Heart right ventricle (tissue), 16 donors: ENCODE results near the gene NCDN. TPM values are rescaled to one million over a fixed set of nuclear protein-coding genes. Genes with fewer than 3 reads are reported as not detected.

Experiments used
- ATAC-seq, 8 donors: fragments of 200-7000 bp; cut with Tn5 transposase; one replicate each; pipeline ENCODE4 v1.9.1; 2020; ENCODE audit warnings: mild to moderate bottlenecking in 8 of 8, moderate library complexity in 8 of 8, moderate number of reproducible peaks in 1 of 8
- DNase-seq, 2 donors: peaks; one replicate each; pipeline ENCODE4 v3.0.0-alpha.2; 2020
- H3K27ac ChIP-seq, 10 donors: fragments of 200-600 bp; sonication (generic) in 2 of 10; one replicate each; pipeline versions ENCODE4 v1.5.0 to v1.8.0; 2020 to 2022; ENCODE audit warnings: mild to moderate bottlenecking in 3 of 10
- H3K27me3 ChIP-seq, 7 donors: fragments of 200-600 bp; one replicate each; pipeline ENCODE4 v1.8.0; 2021 to 2022; ENCODE audit warnings: mild to moderate bottlenecking in 2 of 7
- H3K36me3 ChIP-seq, 9 donors: fragments of 200-600 bp; sonication (generic) in 1 of 9; one replicate each; pipeline versions ENCODE4 v1.5.0 to v1.8.0; 2020 to 2022; ENCODE audit warnings: mild to moderate bottlenecking in 2 of 9
- H3K4me1 ChIP-seq, 9 donors: fragments of 200-600 bp; sonication (generic) in 1 of 9; one replicate each; pipeline versions ENCODE4 v1.5.0 to v1.8.0; 2020 to 2022; ENCODE audit warnings: mild to moderate bottlenecking in 4 of 9
- H3K4me3 ChIP-seq, 10 donors: fragments of 200-600 bp; sonication (generic) in 2 of 10; one replicate each; pipeline versions ENCODE4 v1.5.0 to v1.8.0; 2020 to 2022; ENCODE audit warnings: mild to moderate bottlenecking in 7 of 10, moderate library complexity in 2 of 10
- H3K9me3 ChIP-seq, 11 donors: fragments of 200-600 bp in 10 of 11; sonication (generic) in 2 of 11; one replicate each; pipeline versions ENCODE4 v1.5.0 to v1.8.0; 2013 to 2022; ENCODE audit warnings: mild to moderate bottlenecking in 2 of 11, control low read depth in 1 of 11, moderate library complexity in 1 of 11
- CTCF ChIP-seq, 9 donors: fragments of 200-600 bp; sonication (generic) in 2 of 9; IDR thresholded peaks; one replicate each; pipeline versions ENCODE4 v1.5.0 to v1.8.0; 2021 to 2022; ENCODE audit warnings: antibody characterized with exemption in 9 of 9, mild to moderate bottlenecking in 5 of 9, moderate library complexity in 1 of 9
- WGBS, 2 donors: extraction: QIAGEN DNeasy Blood & Tissue Kit; methylation state at CpG; one replicate each; pipeline ENCODE4 v1.1.7; 2013; ENCODE audit warnings: inconsistent platforms in 1 of 2; 5-methylcytosine and 5-hydroxymethylcytosine counted together
- intact Hi-C, 10 donors: fragments of 100-400 bp; cut with DNase I; formaldehyde crosslinking; loops; one replicate each; pipeline versions ENCODE4 v1.11.1 to v1.14.2; 2022
- polyA plus RNA-seq, 2 donors: library from polyadenylated mRNA; stranded (reverse); fragments of 200-250 nt; gene quantifications; one replicate each; pipeline ENCODE4 v1.2.3, GENCODE V29; 2013
- total RNA-seq, 10 donors: library from RNA; stranded (reverse); fragmentation: NEBNext Ultra II Directional in 3 of 10; extraction: Animal tissue kit (Norgen Biotek cat#: 25700) in 3 of 10; gene quantifications; one replicate each; pipeline versions ENCODE4 v1.2.1 to v1.2.4, GENCODE V29; 2021 to 2023
- donor health status: Arrhythmogenic right ventricular cardiomyopathy.
- donor health status: ischemic (EF 13 %, LVEDD 7.1; RV severe dilation, severe dysfunction).
- donor health status: healthy with polysubstance abuse.
- donor health status: DM: no; HTN: yes; CAD: no.
- donor health status: DM: no; HTN: no; CAD: no.
- donor health status: ischemic (EF 25% LVEDD 6.9; RV normal size, moderate dysfunction).
- donor health status: ischemic (EF 25% LVEDD 5.7; RV mildly dilated, moderate dysfunction).
- donor health status: healthy.
- donor health status: DM: yes; HTN: yes; CAD: no.
- donor health status: Ischemic cardiomyopathy.
- donor health status: ischemic (EF 35%, LVEDD 5.7; RV mildly dilated, moderate dysfunction).
- donor health status: nonischemic (EF 11% LVEDD 7.7; RV severe dilation, severe dysfunction).
- donor health status: DM: yes; HTN: yes; CAD: no.
- donor health status: PGD.
- donor health status: ischemic (EF 29% LVEDD 5.4; RV normal size, mild dysfunction).
- donor health status: nonischemic (EF 23%, LVEDD 6.1; RV moderate dilation, normal function).

The NCDN gene
- total and polyA plus RNA-seq, 12 donors: 15.3 to 51.7 (median 33.2) TPM

GRCh38 chr1:35605867-35606182, 48.2 kb downstream of the NCDN start:
- Histone ChIP-seq H3K9me3 (no peaks in the 10 kb centered on the region), H3K4me1 (no peaks in the 10 kb centered on the region), H3K4me3 (no peak overlapping the region), H3K27me3 (no peaks in the 10 kb centered on the region), H3K27ac (no peak overlapping the region), H3K36me3 (peaks cover 0 to 99% (median 60%) of the 10 kb centered on the region in 9 donors)
- no peak for TF ChIP-seq CTCF (IDR thresholded peaks at IDR 0.05)
- DNase-seq (no peak), ATAC-seq (no peak)
- 87% methylated on average over 4 of the region's 4 CpGs for WGBS, 2 donors
- intact Hi-C loops: no loop called here

- Histone ChIP-seq H3K27me3 (no peaks in the 10 kb centered on the region), H3K4me1 (peaks cover 0 to 9% (median 0%) of the 10 kb centered on the region in 9 donors), H3K36me3 (peaks cover 0 to 95% (median 28%) of the 10 kb centered on the region in 9 donors), H3K9me3 (no peaks in the 10 kb centered on the region), H3K27ac (no peak overlapping the region), H3K4me3 (no peak overlapping the region)
- no peak for DNase-seq
- ATAC-seq: no peak
- intact Hi-C loops: no loop called here
- 95 to 96% methylated on average over 7 of the region's 7 CpGs for WGBS, 2 donors
- no peak for TF ChIP-seq CTCF (IDR thresholded peaks at IDR 0.05)
These were observed 54.1 kb downstream of the NCDN start for GRCh38 chr1:35611655-35612054.

GRCh38 chr1:35615440-35615839, 57.8 kb downstream of the NCDN start:
- no peak for DNase-seq
- intact Hi-C loops: no loop called here
- ATAC-seq: no peak
- WGBS, 2 donors: 71 to 78% methylated on average over 8 of the region's 8 CpGs
- TF ChIP-seq CTCF (IDR thresholded peaks at IDR 0.05): no peak
- H3K27ac ChIP-seq: no peak overlapping the region
- H3K4me3 ChIP-seq: no peak overlapping the region
- H3K36me3 ChIP-seq: peaks cover 0 to 93% (median 7%) of the 10 kb centered on the region in 9 donors
- no peaks in the 10 kb centered on the region for H3K9me3 ChIP-seq
- H3K4me1 ChIP-seq: peaks cover 0 to 9% (median 0%) of the 10 kb centered on the region in 9 donors
- no peaks in the 10 kb centered on the region for H3K27me3 ChIP-seq

Other genes starting within 250 kb of the NCDN start
- gene KIAA0319L, start 396 bp upstream of the NCDN start, total RNA-seq: 10 to 100 TPM; 57.9 to 84.3 (median 78.3) TPM
- gene KIAA0319L, start 396 bp upstream of the NCDN start, polyA plus RNA-seq: 10 to 100 TPM; 26.0 to 28.0 TPM
- under 1 TPM in 7 of 10 donors, not detected in 3; 0.18 to 0.56 (median 0.40) TPM for gene TFAP2E, start 15.5 kb downstream of the NCDN start, total RNA-seq
- gene TFAP2E, start 15.5 kb downstream of the NCDN start, polyA plus RNA-seq: 1 to 10 TPM in 1 of 2 donors, under 1 TPM in 1; 0.22 to 1.4 TPM
- 10 to 100 TPM; 34.1 to 55.0 (median 39.1) TPM for gene PSMB2, start 83.7 kb downstream of the NCDN start, total RNA-seq
- gene PSMB2, start 83.7 kb downstream of the NCDN start, polyA plus RNA-seq: 10 to 100 TPM; 34.2 to 44.1 TPM
- 10 to 100 TPM in 4 of 10 donors, 1 to 10 TPM in 6; 7.2 to 13.3 (median 9.7) TPM for gene C1orf216, start 161.1 kb downstream of the NCDN start, total RNA-seq
- 1 to 10 TPM; 4.6 to 9.1 TPM for gene C1orf216, start 161.1 kb downstream of the NCDN start, polyA plus RNA-seq
- gene CLSPN, start 212.2 kb downstream of the NCDN start, total RNA-seq: 1 to 10 TPM in 2 of 10 donors, under 1 TPM in 8; 0.26 to 2.8 (median 0.43) TPM
- under 1 TPM; 0.06 to 0.29 TPM for gene CLSPN, start 212.2 kb downstream of the NCDN start, polyA plus RNA-seq